Psoas muscle (tissue), 8 donors: ENCODE measurements around the gene ASB5. TPM values are rescaled to one million over a fixed set of nuclear protein-coding genes. Genes with fewer than 3 reads are reported as not detected.

Source experiments
- ATAC-seq, 4 donors: fragments of 200-7000 bp; cut with Tn5 transposase; one replicate each; pipeline ENCODE4 v1.9.1; 2020; ENCODE audit warnings: moderate library complexity in 3 of 4, mild to moderate bottlenecking in 2 of 4
- DNase-seq, 2 donors: peaks; one replicate each; pipeline ENCODE4 v3.0.0-alpha.2; 2020
- H3K27ac ChIP-seq: fragments of 200-600 bp; one replicate; pipeline ENCODE4 v1.8.0; 2022
- H3K27me3 ChIP-seq, 3 donors: fragments of 200-600 bp in 1 of 3; one replicate each; pipeline versions ENCODE4 v1.6.1 to v1.8.0; 2013 to 2022; ENCODE audit warnings: low read length in 2 of 3, mild to moderate bottlenecking in 2 of 3, moderate library complexity in 1 of 3; ENCODE audit not compliant: insufficient read depth in 3 of 3
- H3K36me3 ChIP-seq, 2 donors: fragments of 200-600 bp in 1 of 2; one replicate each; pipeline versions ENCODE4 v1.6.1 to v1.8.0; 2013 to 2022; ENCODE audit warnings: low read depth in 1 of 2, mild to moderate bottlenecking in 1 of 2, moderate library complexity in 1 of 2; ENCODE audit not compliant: insufficient read depth in 1 of 2
- H3K4me1 ChIP-seq: fragments of 200-600 bp; one replicate; pipeline ENCODE4 v1.8.0; 2022
- H3K4me3 ChIP-seq: fragments of 200-600 bp; one replicate; pipeline ENCODE4 v1.8.0; 2022; ENCODE audit warnings: mild to moderate bottlenecking
- H3K9me3 ChIP-seq: fragments of 200-600 bp; one replicate; pipeline ENCODE4 v1.8.0; 2022
- WGBS, 3 donors: extraction: QIAGEN DNeasy Blood & Tissue Kit; methylation state at CpG; one replicate each; pipeline versions ENCODE4 v1.1.6 to v1.1.7; 2013; 5-methylcytosine and 5-hydroxymethylcytosine counted together
- intact Hi-C, 2 donors: fragments of 100-400 bp; cut with DNase I; formaldehyde crosslinking; loops; one replicate each; pipeline versions ENCODE4 v1.11.0 to v1.14.2; 2022
- polyA plus RNA-seq, 3 donors: library from polyadenylated mRNA; stranded (reverse); fragments of 200-250 nt; gene quantifications; one replicate each; pipeline ENCODE4 v1.2.3, GENCODE V29; 2013
- total RNA-seq, 4 donors: library from RNA; stranded (reverse); fragmentation: NEBNext Ultra II Directional in 2 of 4; extraction: Animal tissue kit (Norgen Biotek cat#: 25700) in 2 of 4; gene quantifications; one replicate each; pipeline versions ENCODE4 v1.2.1 to v1.2.4, GENCODE V29; 2021 to 2023
- TF ChIP-seq, protein P1 (sequence below): fragments of 200-600 bp; IDR thresholded peaks from one replicate; pipeline ENCODE4 v1.8.0; 2022; ENCODE audit warnings: antibody characterized with exemption
- donor health status: healthy with polysubstance abuse.
- donor health status: DM: no; HTN: no; CAD: no; lungs with moderate emphysema.
- donor health status: Bipolar disorder and iron deficiency.
- donor health status: healthy.
- donor health status: DM: yes; HTN: yes; CAD: no.
- donor health status: DM: no; HTN: no; CAD: no.
- donor health status: DM: no; HTN: no; CAD: no.
- donor health status: DM: yes; HTN: yes; CAD: no.

Gene ASB5
- total and polyA plus RNA-seq, 7 donors = 247 to 1,213 (median 570) TPM

- WGBS, 3 donors = 45 to 68% (median 46%) methylated on average over 8 of the region's 8 CpGs
- no peaks in the 10 kb centered on the region for H3K27me3 ChIP-seq
- DNase-seq (no peak), ATAC-seq (peak; percentile 31 to 61 (median 38))
- intact Hi-C loops = loop anchor here (2.0 to 5.0 kb wide), 2 partner anchors 119 to 126 kb away; no protein-coding TSS in a partner anchor
- TF ChIP-seq, protein P1, sequence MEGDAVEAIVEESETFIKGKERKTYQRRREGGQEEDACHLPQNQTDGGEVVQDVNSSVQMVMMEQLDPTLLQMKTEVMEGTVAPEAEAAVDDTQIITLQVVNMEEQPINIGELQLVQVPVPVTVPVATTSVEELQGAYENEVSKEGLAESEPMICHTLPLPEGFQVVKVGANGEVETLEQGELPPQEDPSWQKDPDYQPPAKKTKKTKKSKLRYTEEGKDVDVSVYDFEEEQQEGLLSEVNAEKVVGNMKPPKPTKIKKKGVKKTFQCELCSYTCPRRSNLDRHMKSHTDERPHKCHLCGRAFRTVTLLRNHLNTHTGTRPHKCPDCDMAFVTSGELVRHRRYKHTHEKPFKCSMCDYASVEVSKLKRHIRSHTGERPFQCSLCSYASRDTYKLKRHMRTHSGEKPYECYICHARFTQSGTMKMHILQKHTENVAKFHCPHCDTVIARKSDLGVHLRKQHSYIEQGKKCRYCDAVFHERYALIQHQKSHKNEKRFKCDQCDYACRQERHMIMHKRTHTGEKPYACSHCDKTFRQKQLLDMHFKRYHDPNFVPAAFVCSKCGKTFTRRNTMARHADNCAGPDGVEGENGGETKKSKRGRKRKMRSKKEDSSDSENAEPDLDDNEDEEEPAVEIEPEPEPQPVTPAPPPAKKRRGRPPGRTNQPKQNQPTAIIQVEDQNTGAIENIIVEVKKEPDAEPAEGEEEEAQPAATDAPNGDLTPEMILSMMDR = no peak
- no peaks in the 10 kb centered on the region for H3K9me3 ChIP-seq
- H3K4me1 ChIP-seq = peaks cover 33% of the 10 kb centered on the region
- no peaks in the 10 kb centered on the region for H3K36me3 ChIP-seq
- H3K4me3 ChIP-seq = peak overlapping the region; percentile 64
- H3K27ac ChIP-seq = peak overlapping the region; percentile 94
These were observed 7.7 kb upstream of the ASB5 start for GRCh38 chr4:176276710-176277109.

DNA sequence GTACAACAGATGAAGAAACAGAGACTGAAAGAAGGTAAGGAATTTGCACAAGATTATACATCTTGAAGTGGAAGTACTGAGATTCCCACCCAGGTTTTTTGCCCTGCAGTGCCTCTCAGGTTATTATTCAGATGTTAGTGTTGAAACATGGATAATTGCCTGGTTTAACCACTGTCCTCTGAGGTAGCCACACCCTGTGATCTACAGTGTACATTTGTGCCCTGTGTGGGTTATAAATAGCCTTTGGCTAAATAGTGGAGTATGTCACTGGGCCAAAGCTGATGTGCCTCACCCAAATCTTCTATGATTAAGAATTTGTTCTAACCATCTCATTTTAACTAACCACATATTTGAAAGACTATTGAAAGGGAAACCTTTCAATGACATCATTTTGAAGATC, 5.4 kb upstream of the ASB5 start:
- TF ChIP-seq, protein P1 = no peak
- Histone ChIP-seq H3K27me3 (no peaks in the 10 kb centered on the region), H3K4me3 (peak overlapping the region; percentile 20), H3K4me1 (peaks cover 41% of the 10 kb centered on the region), H3K9me3 (no peaks in the 10 kb centered on the region), H3K36me3 (no peaks in the 10 kb centered on the region), H3K27ac (peak overlapping the region; percentile 94)
- intact Hi-C loops = no loop called here
- ATAC-seq = peak; percentile 66 to 76 (median 72)
- no peak for DNase-seq

- H3K36me3 ChIP-seq = no peaks in the 10 kb centered on the region
- peak overlapping the region; percentile 94 for H3K27ac ChIP-seq
- TF ChIP-seq, protein P1 = no peak
- intact Hi-C loops = loop anchor here in 1 of 2 donors (1.0 kb wide), 1 partner anchor 118 kb away; no protein-coding TSS in a partner anchor
- H3K9me3 ChIP-seq = no peaks in the 10 kb centered on the region
- H3K27me3 ChIP-seq = no peaks in the 10 kb centered on the region
- H3K4me3 ChIP-seq = peak overlapping the region; percentile 20
- ATAC-seq (no peak), DNase-seq (no peak)
- 81 to 91% (median 83%) methylated on average over 4 of the region's 4 CpGs for WGBS, 3 donors
- H3K4me1 ChIP-seq = peaks cover 41% of the 10 kb centered on the region
These were observed 4.7 kb upstream of the ASB5 start for GRCh38 chr4:176273736-176274135.

GRCh38 chr4:176272799-176273198, 3.8 kb upstream of the ASB5 start:
- DNase-seq (no peak), ATAC-seq (no peak)
- Histone ChIP-seq H3K36me3 (peaks cover 0 to 2% of the 10 kb centered on the region in 2 donors), H3K9me3 (no peaks in the 10 kb centered on the region), H3K27ac (peak overlapping the region; percentile 94), H3K4me1 (peaks cover 41% of the 10 kb centered on the region), H3K27me3 (no peaks in the 10 kb centered on the region), H3K4me3 (peak overlapping the region; percentile 2)
- TF ChIP-seq, protein P1 = no peak
- WGBS, 3 donors = 80 to 83% (median 81%) methylated on average over 3 of the region's 3 CpGs
- intact Hi-C loops = loop anchor here in 1 of 2 donors (1.0 kb wide), 1 partner anchor 117 kb away; no protein-coding TSS in a partner anchor

DNA sequence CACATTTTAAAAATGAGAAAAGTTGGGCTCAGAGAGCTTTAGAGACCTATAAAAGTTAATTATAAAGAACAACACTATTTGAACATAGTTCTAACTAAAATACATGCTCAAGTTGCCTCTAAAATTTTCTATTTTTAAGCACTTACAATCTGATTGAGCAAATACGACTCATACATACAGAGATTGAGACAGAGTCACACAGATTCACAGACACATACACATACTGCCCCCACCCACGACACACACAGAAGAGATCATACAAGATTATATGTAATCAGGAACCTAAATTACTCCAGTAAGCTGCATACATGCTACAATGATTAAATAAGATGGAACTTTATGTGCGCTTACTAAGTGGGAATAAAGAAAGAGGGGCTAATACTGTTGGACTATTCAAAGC, 2.7 kb upstream of the ASB5 start:
- Histone ChIP-seq H3K4me1 (peaks cover 41% of the 10 kb centered on the region), H3K27me3 (no peaks in the 10 kb centered on the region), H3K36me3 (peaks cover 0 to 13% of the 10 kb centered on the region in 2 donors), H3K27ac (peak overlapping the region; percentile 94), H3K9me3 (no peaks in the 10 kb centered on the region), H3K4me3 (peak overlapping the region; percentile 70)
- TF ChIP-seq, protein P1 = no peak
- DNase-seq (no peak), ATAC-seq (no peak)
- WGBS, 3 donors = 84 to 86% (median 86%) methylated on average over 3 of the region's 3 CpGs
- intact Hi-C loops = no loop called here
